Spleen (tissue), 7 donors: Measurements from ENCODE around the gene EPHB2.

Experiments used
- CTCF ChIP-seq, 11 experiments: fragments of 200-600 bp in 7 of 11; fragments of 450-650 bp in 4 of 11; sonication (generic) in 4 of 11; IDR thresholded peaks in 8 of 11; conservative IDR thresholded peaks in 3 of 11; 1 replicate in 7 of 11; 2 replicates in 4 of 11; pipeline versions ENCODE4 v1.4.0 to v1.8.0; 2016 to 2021; ENCODE audit warnings: antibody characterized with exemption in 11 of 11, inconsistent platforms in 4 of 11, mild to moderate bottlenecking in 1 of 11
- POLR2A ChIP-seq, 3 donors: fragments of 450-650 bp; IDR thresholded peaks; one replicate each; pipeline ENCODE4 v1.5.1; 2017; ENCODE audit warnings: antibody characterized with exemption in 3 of 3, mild to moderate bottlenecking in 1 of 3
- donor health status: DM: no; HTN: no; CAD: no; lungs with moderate emphysema.
- donor health status: DM: no; HTN: no; CAD: no.
- donor health status: DM: no; HTN: no; CAD: no.

DNA sequence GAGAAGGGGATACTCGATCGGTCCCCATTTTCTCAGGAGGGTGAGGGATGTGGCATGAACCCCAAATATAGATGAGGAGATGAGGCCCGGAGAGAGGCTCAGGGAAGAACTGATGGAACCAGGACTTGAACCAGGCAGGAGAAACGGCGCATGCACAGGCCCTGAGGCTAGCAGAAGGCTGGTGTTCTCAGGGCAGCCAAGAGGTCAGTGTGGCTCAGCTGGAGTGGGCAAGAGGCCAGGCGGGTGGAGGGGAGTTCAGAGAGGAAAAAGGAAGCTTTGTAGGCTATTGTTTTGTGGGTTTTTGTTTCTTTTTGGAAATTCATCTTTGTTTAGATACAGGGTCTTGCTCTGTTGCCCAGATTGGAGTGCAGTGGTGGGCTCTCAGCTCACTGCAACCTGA, 140.0 kb downstream of the EPHB2 start:
- TF ChIP-seq CTCF (IDR thresholded peaks at IDR 0.05 in 8 of 11, conservative IDR thresholded peaks at IDR 0.05 in 3 of 11), result no peak
- TF ChIP-seq POLR2A (IDR thresholded peaks at IDR 0.05), result no peak
